ENCODE measurements around the gene TTC38. TPM values are rescaled to one million over a fixed set of nuclear protein-coding genes. Genes with fewer than 3 reads are reported as not detected.

TTC38 gene
- polyA plus RNA-seq, 1 donor from 2014 or later, result 1.4 TPM

GRCh38 chr22:46247443-46247975 lies 20.3 kb upstream of the TTC38 start:
- no peaks in the 10 kb centered on the region for H3K36me3 ChIP-seq (ENCODE audit: insufficient read depth, low read length)
- no peaks in the 10 kb centered on the region for H3K27me3 ChIP-seq (ENCODE audit: insufficient read depth, low read depth, low read length)
- H4K20me1 ChIP-seq (ENCODE audit: insufficient read depth), result no peaks in the 10 kb centered on the region
- no peak overlapping the region for H3K9ac ChIP-seq (ENCODE audit: low read length)
- H3K79me2 ChIP-seq (replicated peaks; ENCODE audit: insufficient read depth, low read length), result no peaks in the 10 kb centered on the region
- no peak overlapping the region for H3K4me2 ChIP-seq (ENCODE audit: low read length)
- H2AFZ ChIP-seq (ENCODE audit: low read depth, low read length), result no peak overlapping the region
- H3K9me3 ChIP-seq (ENCODE audit: low read length), result no peaks in the 10 kb centered on the region
- no peak overlapping the region for H3K4me3 ChIP-seq (ENCODE audit: low read length)
- no peaks in the 10 kb centered on the region for H3F3A ChIP-seq (ENCODE audit: insufficient read depth, low read length, poor library complexity, severe bottlenecking)
- H3K27ac ChIP-seq (ENCODE audit: low read length), result no peak overlapping the region
- no peaks in the 10 kb centered on the region for H3K9me2 ChIP-seq (ENCODE audit: insufficient read depth, low read length)
- TF ChIP-seq EP300 (conservative IDR thresholded peaks at IDR 0.05; ENCODE audit: poor library complexity, severe bottlenecking) (no peak), TAF1 (IDR thresholded peaks at IDR 0.05; ENCODE audit: low read depth) (no peak), RAD21 (conservative IDR thresholded peaks at IDR 0.05) (no peak), MXI1 (conservative IDR thresholded peaks at IDR 0.05; ENCODE audit: poor library complexity, severe bottlenecking) (no peak), EZH2 (IDR thresholded peaks at IDR 0.05; ENCODE audit: borderline replicate concordance, insufficient read depth, low read length, poor library complexity, severe bottlenecking) (no peak), SMC3 (conservative IDR thresholded peaks at IDR 0.05; ENCODE audit: poor library complexity) (no peak), REST (IDR thresholded peaks at IDR 0.05; ENCODE audit: borderline replicate concordance) (no peak), CTCF (IDR thresholded peaks at IDR 0.05; ENCODE audit: poor library complexity, severe bottlenecking) (no peak), POLR2AphosphoS5 (IDR thresholded peaks at IDR 0.05) (no peak)

GRCh38 chr22:46250035-46250782 lies 17.6 kb upstream of the TTC38 start, which contains the start of gene CDPF1:
CDPF1 (minus strand) TSS chr22:46250293; CDS start chr22:46248284, 2,009 bp downstream.
- TF ChIP-seq EZH2 (IDR thresholded peaks at IDR 0.05; ENCODE audit: borderline replicate concordance, insufficient read depth, low read length, poor library complexity, severe bottlenecking) (no peak), REST (IDR thresholded peaks at IDR 0.05; ENCODE audit: borderline replicate concordance) (no peak), CTCF (IDR thresholded peaks at IDR 0.05; ENCODE audit: poor library complexity, severe bottlenecking) (peak; percentile 38), TAF1 (IDR thresholded peaks at IDR 0.05; ENCODE audit: low read depth) (peak; percentile 68), MXI1 (conservative IDR thresholded peaks at IDR 0.05; ENCODE audit: poor library complexity, severe bottlenecking) (peak; percentile 67), POLR2AphosphoS5 (IDR thresholded peaks at IDR 0.05) (peak; percentile 79), SMC3 (conservative IDR thresholded peaks at IDR 0.05; ENCODE audit: poor library complexity) (peak; percentile 30), EP300 (conservative IDR thresholded peaks at IDR 0.05; ENCODE audit: poor library complexity, severe bottlenecking) (no peak), RAD21 (conservative IDR thresholded peaks at IDR 0.05) (no peak)
- no peaks in the 10 kb centered on the region for H3K79me2 ChIP-seq (replicated peaks; ENCODE audit: insufficient read depth, low read length)
- H3K9me3 ChIP-seq (ENCODE audit: low read length), result no peaks in the 10 kb centered on the region
- no peaks in the 10 kb centered on the region for H3F3A ChIP-seq (ENCODE audit: insufficient read depth, low read length, poor library complexity, severe bottlenecking)
- no peaks in the 10 kb centered on the region for H3K9me2 ChIP-seq (ENCODE audit: insufficient read depth, low read length)
- H4K20me1 ChIP-seq (ENCODE audit: insufficient read depth), result no peaks in the 10 kb centered on the region
- peak within 1 kb of the TSS; percentile 93 for H2AFZ ChIP-seq (ENCODE audit: low read depth, low read length)
- H3K9ac ChIP-seq (ENCODE audit: low read length), result peak within 1 kb of the TSS; percentile 75
- H3K36me3 ChIP-seq (ENCODE audit: insufficient read depth, low read length), result no peaks in the 10 kb centered on the region
- peak within 1 kb of the TSS; percentile 93 for H3K4me3 ChIP-seq (ENCODE audit: low read length)
- peak within 1 kb of the TSS; percentile 76 for H3K4me2 ChIP-seq (ENCODE audit: low read length)
- no peaks in the 10 kb centered on the region for H3K27me3 ChIP-seq (ENCODE audit: insufficient read depth, low read depth, low read length)
- peak within 1 kb of the TSS; percentile 39 for H3K27ac ChIP-seq (ENCODE audit: low read length)

Data from neural cell (in vitro differentiated cells).